HL-60 (cell line): Measurements from ENCODE around the gene FN1.

Source experiments
- DNase-seq, 2 experiments: peaks; one replicate each; pipeline ENCODE4 v3.0.0-alpha.2; 2010 to 2020; ENCODE audit warnings: low read depth in 1 of 2, low spot score in 1 of 2
- H3K27ac ChIP-seq: fragments of 250-450 bp; sonication (Bioruptor Pico); replicated peaks from 2 replicates; pipeline ENCODE4 v1.5.1; 2020; ENCODE audit warnings: mild to moderate bottlenecking, moderate library complexity
- H3K27me3 ChIP-seq: fragments of 250-450 bp; sonication (Bioruptor Pico); 2 replicates; pipeline ENCODE4 v1.5.1; 2021; ENCODE audit warnings: mild to moderate bottlenecking, moderate library complexity; ENCODE audit not compliant: insufficient read depth, poor library complexity, severe bottlenecking
- H3K4me3 ChIP-seq: replicated peaks from 2 replicates; pipeline ENCODE4 v1.5.1; 2011; ENCODE audit warnings: mild to moderate bottlenecking, control low read depth, low read length; ENCODE audit not compliant: insufficient read depth
- CTCF ChIP-seq: IDR thresholded peaks from one replicate; pipeline ENCODE4 v1.5.1; 2011; ENCODE audit warnings: low read length, control low read depth, inconsistent platforms; ENCODE audit not compliant: insufficient read depth
- GABPA ChIP-seq: IDR thresholded peaks from 2 replicates; pipeline ENCODE4 v1.6.1; 2012; ENCODE audit warnings: low read depth
- POLR2AphosphoS5 ChIP-seq: IDR thresholded peaks from 2 replicates; pipeline ENCODE4 v1.6.1; 2012; ENCODE audit warnings: low read depth
- REST ChIP-seq: IDR thresholded peaks from 2 replicates; pipeline ENCODE4 v1.6.1; 2012; ENCODE audit warnings: low read depth; ENCODE audit not compliant: insufficient replicate concordance
- SPI1 ChIP-seq: IDR thresholded peaks from 2 replicates; pipeline ENCODE4 v1.6.1; 2012; ENCODE audit warnings: low read depth, mild to moderate bottlenecking, borderline replicate concordance

FN1 gene

GRCh38 chr2:215363039-215363438 is 72.8 kb downstream of the FN1 start:
- no peak for DNase-seq
- Histone ChIP-seq H3K27ac (no peak overlapping the region), H3K27me3 (no peaks in the 10 kb centered on the region), H3K4me3 (no peak overlapping the region)
- TF ChIP-seq CTCF (no peak), POLR2AphosphoS5 (no peak), REST (no peak), SPI1 (no peak), GABPA (no peak)

- no peak for DNase-seq
- Histone ChIP-seq H3K27ac (no peak overlapping the region), H3K27me3 (no peaks in the 10 kb centered on the region), H3K4me3 (no peak overlapping the region)
- TF ChIP-seq SPI1 (no peak), POLR2AphosphoS5 (no peak), REST (no peak), CTCF (no peak), GABPA (no peak)
Observed at GRCh38 chr2:215362562-215362904, 73.3 kb downstream of the FN1 start.

- TF ChIP-seq GABPA (no peak), REST (no peak), CTCF (no peak), SPI1 (no peak), POLR2AphosphoS5 (no peak)
- Histone ChIP-seq H3K27me3 (no peaks in the 10 kb centered on the region), H3K4me3 (no peak overlapping the region), H3K27ac (no peak overlapping the region)
- no peak for DNase-seq
Observed at GRCh38 chr2:215361876-215362561, 73.8 kb downstream of the FN1 start.
